ENCODE measurements around the gene CLEC11A. TPM values are rescaled to one million over a fixed set of nuclear protein-coding genes. Genes with fewer than 3 reads are reported as not detected.

CLEC11A gene
- total RNA-seq, 2 experiments from 2014 or later: 2.0 to 4.5 TPM

DNA sequence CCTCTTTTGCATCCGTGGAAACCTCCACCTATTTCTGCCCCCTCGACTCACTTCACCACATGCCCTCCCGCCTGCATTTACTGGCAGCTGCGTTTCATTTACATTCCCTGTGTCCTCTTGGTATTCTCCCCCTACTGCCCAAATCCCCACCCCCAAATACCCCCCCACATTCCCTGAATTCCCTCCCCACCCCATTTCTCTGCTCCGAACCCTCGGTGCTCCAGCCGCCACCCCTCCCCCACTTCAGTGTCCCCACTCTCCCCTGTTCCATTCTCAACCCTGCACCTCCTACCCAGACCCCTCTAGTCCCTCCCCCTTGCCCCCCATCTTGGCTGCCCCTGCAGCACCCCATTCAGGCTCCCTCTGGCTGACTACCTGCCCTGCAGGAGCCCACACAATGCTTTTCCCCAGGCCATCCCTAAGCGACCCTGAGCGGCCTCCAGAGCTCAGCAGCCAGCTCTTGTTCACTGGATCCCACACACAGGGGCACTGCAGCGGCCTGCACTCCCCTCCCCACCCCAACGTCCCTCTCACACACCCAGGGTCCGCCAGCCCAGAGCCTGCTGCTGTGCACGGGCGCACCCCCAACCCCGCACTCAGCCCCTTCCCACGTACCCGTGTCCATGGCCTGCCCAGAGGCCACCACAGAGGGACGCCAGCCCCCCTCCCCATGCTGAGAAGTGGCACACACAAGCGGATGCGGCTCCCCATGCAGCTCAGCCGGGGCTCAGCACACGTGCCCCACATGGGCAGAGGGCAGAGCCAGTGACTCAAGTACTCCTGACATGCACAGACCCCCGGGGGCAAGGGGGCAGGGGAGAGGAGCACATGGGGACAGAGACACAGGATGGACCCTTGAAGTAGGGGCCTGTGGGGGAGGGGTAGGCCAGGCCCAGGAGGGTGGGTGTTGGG, 29.8 kb upstream of the CLEC11A start:
- Histone ChIP-seq H4K20me1 (ENCODE audit: insufficient read depth, low read length) (no peaks in the 10 kb centered on the region), H3K36me3 (ENCODE audit: insufficient read depth, low read length) (no peaks in the 10 kb centered on the region), H3K9me2 (ENCODE audit: insufficient read depth, low read length) (no peaks in the 10 kb centered on the region), H3K4me2 (ENCODE audit: low read length) (no peak overlapping the region), H3K27ac (ENCODE audit: low read depth, low read length, poor library complexity, severe bottlenecking) (no peak overlapping the region), H3K4me1 (ENCODE audit: insufficient read depth, low read length, poor library complexity, severe bottlenecking) (no peaks in the 10 kb centered on the region), H3K4me3 (ENCODE audit: low read depth, low read length, poor library complexity, severe bottlenecking) (no peak overlapping the region), H3K79me2 (ENCODE audit: insufficient read depth, low read depth, low read length) (no peaks in the 10 kb centered on the region), H2AFZ (ENCODE audit: low read length) (no peak overlapping the region), H3K9me3 (ENCODE audit: low read length) (no peaks in the 10 kb centered on the region)
- no TSS peak for BruUV-seq (replicated peaks)
- POLR2A ChIA-PET: interaction anchor here (0.6 kb wide), 1 partner anchor 337 kb away, joined by 3 read pairs; no protein-coding TSS in a partner anchor
- intact Hi-C loops (cut with micrococcal nuclease; ENCODE audit: unreplicated experiment): no loop called here
- CTCF ChIA-PET (ENCODE audit: unreplicated experiment): no interaction called here
- DNase-seq (ENCODE audit: low spot score): no peak
- no peak for TF ChIP-seq EZH2phosphoT487 (IDR thresholded peaks at IDR 0.05; ENCODE audit: borderline replicate concordance, low read depth, low read length)
- TF ChIP-seq, protein P1, sequence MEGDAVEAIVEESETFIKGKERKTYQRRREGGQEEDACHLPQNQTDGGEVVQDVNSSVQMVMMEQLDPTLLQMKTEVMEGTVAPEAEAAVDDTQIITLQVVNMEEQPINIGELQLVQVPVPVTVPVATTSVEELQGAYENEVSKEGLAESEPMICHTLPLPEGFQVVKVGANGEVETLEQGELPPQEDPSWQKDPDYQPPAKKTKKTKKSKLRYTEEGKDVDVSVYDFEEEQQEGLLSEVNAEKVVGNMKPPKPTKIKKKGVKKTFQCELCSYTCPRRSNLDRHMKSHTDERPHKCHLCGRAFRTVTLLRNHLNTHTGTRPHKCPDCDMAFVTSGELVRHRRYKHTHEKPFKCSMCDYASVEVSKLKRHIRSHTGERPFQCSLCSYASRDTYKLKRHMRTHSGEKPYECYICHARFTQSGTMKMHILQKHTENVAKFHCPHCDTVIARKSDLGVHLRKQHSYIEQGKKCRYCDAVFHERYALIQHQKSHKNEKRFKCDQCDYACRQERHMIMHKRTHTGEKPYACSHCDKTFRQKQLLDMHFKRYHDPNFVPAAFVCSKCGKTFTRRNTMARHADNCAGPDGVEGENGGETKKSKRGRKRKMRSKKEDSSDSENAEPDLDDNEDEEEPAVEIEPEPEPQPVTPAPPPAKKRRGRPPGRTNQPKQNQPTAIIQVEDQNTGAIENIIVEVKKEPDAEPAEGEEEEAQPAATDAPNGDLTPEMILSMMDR (conservative IDR thresholded peaks at IDR 0.05; ENCODE audit: low read length): no peak

DNA sequence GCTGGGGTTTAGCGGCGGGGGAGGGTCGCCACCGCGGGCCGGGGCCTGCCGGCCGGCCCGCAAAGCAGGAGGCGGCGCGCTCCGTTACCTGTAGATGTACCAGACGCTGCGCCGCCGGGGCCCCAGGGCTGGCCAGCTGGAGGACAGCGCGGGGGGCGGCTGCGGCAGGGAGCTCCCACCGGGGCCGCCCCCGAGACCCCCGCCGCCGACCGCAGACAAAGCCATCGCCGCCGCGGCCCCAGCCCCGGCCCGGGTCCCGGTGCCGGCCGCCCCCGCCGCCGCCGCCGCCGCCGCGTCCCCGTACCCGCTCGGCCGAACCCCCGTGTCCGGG, 28.4 kb upstream of the CLEC11A start:
- intact Hi-C loops (cut with micrococcal nuclease; ENCODE audit: unreplicated experiment): no loop called here
- no peaks in the 10 kb centered on the region for H3K79me2 ChIP-seq (ENCODE audit: insufficient read depth, low read depth, low read length)
- ChIA-PET POLR2A (no interaction called here), CTCF (ENCODE audit: unreplicated experiment) (no interaction called here)
- H3K4me1 ChIP-seq (ENCODE audit: insufficient read depth, low read length, poor library complexity, severe bottlenecking): no peaks in the 10 kb centered on the region
- DNase-seq (ENCODE audit: low spot score): no peak
- H3K4me2 ChIP-seq (ENCODE audit: low read length): no peak overlapping the region
- BruUV-seq (replicated peaks): no TSS peak
- H3K4me3 ChIP-seq (ENCODE audit: low read depth, low read length, poor library complexity, severe bottlenecking): no peak overlapping the region
- H2AFZ ChIP-seq (ENCODE audit: low read length): no peak overlapping the region
- TF ChIP-seq, protein P1 (conservative IDR thresholded peaks at IDR 0.05; ENCODE audit: low read length): no peak
- H4K20me1 ChIP-seq (ENCODE audit: insufficient read depth, low read length): no peaks in the 10 kb centered on the region
- H3K27ac ChIP-seq (ENCODE audit: low read depth, low read length, poor library complexity, severe bottlenecking): no peak overlapping the region
- no peaks in the 10 kb centered on the region for H3K9me3 ChIP-seq (ENCODE audit: low read length)
- no peaks in the 10 kb centered on the region for H3K36me3 ChIP-seq (ENCODE audit: insufficient read depth, low read length)
- H3K9me2 ChIP-seq (ENCODE audit: insufficient read depth, low read length): no peaks in the 10 kb centered on the region

Data from OCI-LY7 (cell line).